ENCODE measurements around the gene UPF1.

DNA sequence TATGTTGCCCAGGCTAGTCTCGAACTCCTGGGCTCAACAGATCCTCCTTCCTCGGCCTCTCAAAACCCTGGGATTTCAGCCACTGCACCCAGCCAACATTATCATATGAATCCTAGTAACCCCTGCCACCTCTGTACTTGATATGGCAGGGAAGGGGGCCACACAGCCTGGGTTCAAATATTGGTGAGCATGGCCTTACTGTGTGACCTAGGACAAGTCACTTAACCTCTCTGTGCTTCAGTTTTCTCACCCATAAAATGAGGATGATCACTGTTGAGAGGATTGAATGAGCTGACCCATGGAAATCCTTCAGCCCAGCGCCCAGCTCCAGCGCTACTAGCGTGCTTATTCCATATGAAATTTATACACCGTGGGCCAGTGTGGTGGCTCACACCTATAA, 37.1 kb upstream of the UPF1 start:
- no peak for TF ChIP-seq CTCF (IDR thresholded peaks at IDR 0.05)
- TF ChIP-seq POLR2A (IDR thresholded peaks at IDR 0.05): no peak
- TF ChIP-seq POLR2AphosphoS5 (IDR thresholded peaks at IDR 0.05): no peak

Data from upper lobe of left lung (tissue), 4 donors.